Colonic mucosa (tissue), 4 donors: Measurements from ENCODE around the gene TRIP10. TPM values are rescaled to one million over a fixed set of nuclear protein-coding genes. Genes with fewer than 3 reads are reported as not detected.
"Not testable (repeated sequence)": the region's sequence is repeated elsewhere in the genome, so short reads cannot be mapped to it uniquely, and the experiment has no call there.

Experiments
- DNase-seq: peaks from one replicate; pipeline ENCODE4 v3.0.0-alpha.2; 2020
- H3K27ac ChIP-seq: fragments of 200-600 bp; one replicate; pipeline ENCODE4 v1.8.0; 2021
- H3K27me3 ChIP-seq: fragments of 200-600 bp; one replicate; pipeline ENCODE4 v1.8.0; 2021
- H3K36me3 ChIP-seq: fragments of 200-600 bp; one replicate; pipeline ENCODE4 v1.8.0; 2021
- H3K4me1 ChIP-seq: fragments of 200-600 bp; one replicate; pipeline ENCODE4 v1.8.0; 2021; ENCODE audit warnings: mild to moderate bottlenecking
- H3K4me3 ChIP-seq: fragments of 200-600 bp; one replicate; pipeline ENCODE4 v1.8.0; 2021
- H3K9ac ChIP-seq, 2 donors: one replicate each; pipeline ENCODE4 v1.7.0; 2013; ENCODE audit warnings: control low read depth in 2 of 2, low read depth in 2 of 2, low read length in 2 of 2
- H3K9me3 ChIP-seq: fragments of 200-600 bp; one replicate; pipeline ENCODE4 v1.8.0; 2021
- intact Hi-C: fragments of 100-400 bp; cut with DNase I; formaldehyde crosslinking; loops from one replicate; pipeline ENCODE4 v1.14.1; 2022
- total RNA-seq, 2 donors: library from RNA; stranded (reverse); fragmentation: NEBNext Ultra II Directional in 1 of 2; extraction: Animal tissue kit (Norgen Biotek cat#: 25700) in 1 of 2; gene quantifications; one replicate each; pipeline ENCODE4 v1.2.1, GENCODE V29; 2021
- TF ChIP-seq, protein P1 (sequence below): fragments of 200-600 bp; IDR thresholded peaks from one replicate; pipeline ENCODE4 v1.8.0; 2022; ENCODE audit warnings: antibody characterized with exemption, mild to moderate bottlenecking
- donor health status: healthy.
- donor health status: DM: no; HTN: no; CAD: no.
- donor health status: DM: no; HTN: no; CAD: no.

Gene TRIP10
- total RNA-seq, 2 donors from 2014 or later = 67.7 to 78.2 TPM

GRCh38 chr19:6740589-6741343, 1.3 kb downstream of the TRIP10 start:
- H3K4me3 ChIP-seq = peak overlapping the region; percentile 80
- no peaks in the 10 kb centered on the region for H3K27me3 ChIP-seq
- TF ChIP-seq, protein P1, sequence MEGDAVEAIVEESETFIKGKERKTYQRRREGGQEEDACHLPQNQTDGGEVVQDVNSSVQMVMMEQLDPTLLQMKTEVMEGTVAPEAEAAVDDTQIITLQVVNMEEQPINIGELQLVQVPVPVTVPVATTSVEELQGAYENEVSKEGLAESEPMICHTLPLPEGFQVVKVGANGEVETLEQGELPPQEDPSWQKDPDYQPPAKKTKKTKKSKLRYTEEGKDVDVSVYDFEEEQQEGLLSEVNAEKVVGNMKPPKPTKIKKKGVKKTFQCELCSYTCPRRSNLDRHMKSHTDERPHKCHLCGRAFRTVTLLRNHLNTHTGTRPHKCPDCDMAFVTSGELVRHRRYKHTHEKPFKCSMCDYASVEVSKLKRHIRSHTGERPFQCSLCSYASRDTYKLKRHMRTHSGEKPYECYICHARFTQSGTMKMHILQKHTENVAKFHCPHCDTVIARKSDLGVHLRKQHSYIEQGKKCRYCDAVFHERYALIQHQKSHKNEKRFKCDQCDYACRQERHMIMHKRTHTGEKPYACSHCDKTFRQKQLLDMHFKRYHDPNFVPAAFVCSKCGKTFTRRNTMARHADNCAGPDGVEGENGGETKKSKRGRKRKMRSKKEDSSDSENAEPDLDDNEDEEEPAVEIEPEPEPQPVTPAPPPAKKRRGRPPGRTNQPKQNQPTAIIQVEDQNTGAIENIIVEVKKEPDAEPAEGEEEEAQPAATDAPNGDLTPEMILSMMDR = no peak
- peaks cover 14% of the 10 kb centered on the region for H3K4me1 ChIP-seq
- H3K36me3 ChIP-seq = no peaks in the 10 kb centered on the region
- intact Hi-C loops = no loop called here
- H3K27ac ChIP-seq = peak overlapping the region; percentile 85
- peak overlapping the region; percentile 94 to 100 for H3K9ac ChIP-seq
- H3K9me3 ChIP-seq = no peaks in the 10 kb centered on the region
- peak; percentile 66 for DNase-seq

- DNase-seq = no peak
- Histone ChIP-seq H3K9ac (no peak overlapping the region), H3K4me1 (peaks cover 12% of the 10 kb centered on the region), H3K4me3 (no peak overlapping the region), H3K36me3 (peaks cover 10% of the 10 kb centered on the region), H3K27ac (no peak overlapping the region), H3K9me3 (no peaks in the 10 kb centered on the region), H3K27me3 (no peaks in the 10 kb centered on the region)
- TF ChIP-seq, protein P1 = no peak
- intact Hi-C loops = no loop called here
Observed at GRCh38 chr19:6743066-6743465, 3.6 kb downstream of the TRIP10 start.

GRCh38 chr19:6743714-6744380, 4.4 kb downstream of the TRIP10 start:
- TF ChIP-seq, protein P1 = no peak
- Histone ChIP-seq H3K9me3 (no peaks in the 10 kb centered on the region), H3K4me1 (peaks cover 5% of the 10 kb centered on the region), H3K4me3 (no peak overlapping the region), H3K9ac (peak overlapping the region in 1 of 2 donors; percentile 42), H3K36me3 (peaks cover 10% of the 10 kb centered on the region), H3K27me3 (no peaks in the 10 kb centered on the region), H3K27ac (peak overlapping the region; percentile 58)
- DNase-seq = no peak
- intact Hi-C loops = no loop called here

- Histone ChIP-seq H3K27me3 (no peaks in the 10 kb centered on the region), H3K27ac (peak overlapping the region; percentile 58), H3K4me3 (no peak overlapping the region), H3K36me3 (peaks cover 10% of the 10 kb centered on the region), H3K9me3 (no peaks in the 10 kb centered on the region), H3K4me1 (peaks cover 3% of the 10 kb centered on the region), H3K9ac (peak overlapping the region; percentile 42 to 50)
- peak; percentile 94 for DNase-seq
- TF ChIP-seq, protein P1 = no peak
- intact Hi-C loops = no loop called here
Observed at GRCh38 chr19:6744381-6745301, 5.2 kb downstream of the TRIP10 start.

DNA sequence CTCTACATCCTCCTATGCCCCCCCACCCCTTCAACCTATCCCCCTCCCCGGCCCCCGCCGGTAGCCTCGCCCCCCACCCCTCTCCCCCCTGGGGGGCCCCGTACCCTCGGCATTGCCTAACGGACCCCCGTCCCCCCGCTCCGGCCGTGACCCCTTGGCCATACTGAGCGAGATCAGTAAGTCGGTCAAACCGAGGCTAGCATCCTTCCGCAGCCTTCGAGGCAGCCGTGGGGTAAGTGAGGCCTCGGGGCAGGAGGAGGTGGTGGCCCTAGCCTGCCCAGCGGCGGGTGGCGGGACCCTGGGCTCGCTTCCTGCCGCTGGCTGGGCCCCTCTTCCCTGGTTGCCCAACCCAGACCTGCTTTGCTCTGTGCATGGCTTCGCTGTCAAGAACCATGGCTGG, 6.5 kb downstream of the TRIP10 start:
- Histone ChIP-seq H3K9me3 (no peaks in the 10 kb centered on the region), H3K4me3 (no peak overlapping the region), H3K27ac (no peak overlapping the region), H3K36me3 (peaks cover 10% of the 10 kb centered on the region), H3K27me3 (no peaks in the 10 kb centered on the region), H3K9ac (no peak overlapping the region), H3K4me1 (peaks cover 3% of the 10 kb centered on the region)
- intact Hi-C loops = no loop called here
- no peak for DNase-seq
- TF ChIP-seq, protein P1 = no peak

DNA sequence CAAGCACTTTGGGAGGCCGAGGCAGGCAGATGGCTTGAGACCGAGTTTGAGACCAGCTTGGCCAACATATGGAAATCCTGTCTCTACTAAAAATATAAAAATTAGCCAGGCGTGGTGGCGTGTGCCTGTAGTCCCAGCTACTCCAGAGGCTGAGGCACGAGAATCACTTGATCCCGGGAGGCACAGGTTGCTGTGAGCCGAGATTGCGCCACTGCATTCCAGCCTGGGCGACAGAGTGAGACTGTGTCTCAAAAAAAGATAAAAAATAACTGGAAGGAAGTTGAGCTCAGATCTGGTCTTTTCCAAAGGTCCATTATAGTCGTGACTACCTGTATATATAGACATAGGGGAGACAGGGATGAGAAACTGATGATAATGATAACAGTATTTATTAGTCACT, 9.1 kb downstream of the TRIP10 start:
- H3K27ac ChIP-seq, H3K9me3 ChIP-seq, intact Hi-C loops, H3K36me3 ChIP-seq, H3K9ac ChIP-seq, H3K4me3 ChIP-seq, H3K4me1 ChIP-seq, DNase-seq, H3K27me3 ChIP-seq: not testable (repeated sequence)
